Activated naive CD8-positive, alpha-beta T cell treated with anti-CD3 and anti-CD28 coated beads for 36 hours (primary cell): ENCODE measurements around the gene WNK1. TPM values are rescaled to one million over a fixed set of nuclear protein-coding genes. Genes with fewer than 3 reads are reported as not detected.
A peak's percentile ranks its signal among the peaks of the same experiment; 100 is the strongest.
"Not testable (repeated sequence)": the region's sequence is repeated elsewhere in the genome, so short reads cannot be mapped to it uniquely, and the experiment has no call there.

Experiments used
- DNase-seq: peaks from one replicate; pipeline ENCODE4 v3.0.0; 2021
- H3K27ac Mint-ChIP-seq: one replicate; pipeline ENCODE4 v1.8.0; 2022; ENCODE audit warnings: mild to moderate bottlenecking, moderate library complexity, mixed read lengths
- H3K27me3 Mint-ChIP-seq: one replicate; pipeline ENCODE4 v1.8.0; 2022; ENCODE audit warnings: mild to moderate bottlenecking, mixed read lengths
- H3K36me3 Mint-ChIP-seq: one replicate; pipeline ENCODE4 v1.8.0; 2021; ENCODE audit warnings: mild to moderate bottlenecking, mixed read lengths
- H3K4me1 Mint-ChIP-seq: one replicate; pipeline ENCODE4 v1.8.0; 2021; ENCODE audit warnings: mixed read lengths
- H3K4me3 Mint-ChIP-seq: one replicate; pipeline ENCODE4 v1.8.0; 2022; ENCODE audit warnings: mild to moderate bottlenecking, moderate library complexity, mixed read lengths
- H3K9me3 Mint-ChIP-seq: one replicate; pipeline ENCODE4 v1.8.0; 2022; ENCODE audit warnings: mixed read lengths
- total RNA-seq, 2 experiments: library from RNA; stranded (reverse); gene quantifications; one replicate each; pipeline ENCODE4 v1.2.3, GENCODE V29; 2021

The WNK1 gene
- total RNA-seq, 2 experiments from 2014 or later = 117 to 118 TPM

GRCh38 chr12:843609-844008, 91.2 kb downstream of the WNK1 start:
- Mint-ChIP-seq H3K9me3 (no peaks in the 10 kb centered on the region), H3K4me1 (peaks cover 45% of the 10 kb centered on the region), H3K27ac (no peak overlapping the region), H3K4me3 (no peak overlapping the region), H3K36me3 (peaks cover 20% of the 10 kb centered on the region), H3K27me3 (no peaks in the 10 kb centered on the region)
- DNase-seq = no peak

GRCh38 chr12:846421-846820, 94.0 kb downstream of the WNK1 start:
- H3K4me1 Mint-ChIP-seq = peaks cover 46% of the 10 kb centered on the region
- no peak overlapping the region for H3K27ac Mint-ChIP-seq
- no peaks in the 10 kb centered on the region for H3K27me3 Mint-ChIP-seq
- no peak for DNase-seq
- H3K36me3 Mint-ChIP-seq = peaks cover 24% of the 10 kb centered on the region
- no peaks in the 10 kb centered on the region for H3K9me3 Mint-ChIP-seq
- no peak overlapping the region for H3K4me3 Mint-ChIP-seq

- peak overlapping the region; percentile 81 for H3K27ac Mint-ChIP-seq
- H3K4me3 Mint-ChIP-seq = no peak overlapping the region
- no peak for DNase-seq
- H3K4me1 Mint-ChIP-seq = peaks cover 51% of the 10 kb centered on the region
- H3K36me3 Mint-ChIP-seq = peaks cover 23% of the 10 kb centered on the region
- no peaks in the 10 kb centered on the region for H3K9me3 Mint-ChIP-seq
- no peaks in the 10 kb centered on the region for H3K27me3 Mint-ChIP-seq
These were observed 95.9 kb downstream of the WNK1 start for GRCh38 chr12:848173-848865.

GRCh38 chr12:848882-849527, 96.6 kb downstream of the WNK1 start:
- Mint-ChIP-seq H3K27ac (peak overlapping the region; percentile 81), H3K9me3 (no peaks in the 10 kb centered on the region), H3K27me3 (no peaks in the 10 kb centered on the region), H3K36me3 (peaks cover 23% of the 10 kb centered on the region), H3K4me1 (peaks cover 48% of the 10 kb centered on the region), H3K4me3 (no peak overlapping the region)
- DNase-seq = no peak

GRCh38 chr12:849733-850437, 97.5 kb downstream of the WNK1 start:
- H3K4me1 Mint-ChIP-seq = peaks cover 48% of the 10 kb centered on the region
- H3K9me3 Mint-ChIP-seq, DNase-seq, H3K27me3 Mint-ChIP-seq, H3K4me3 Mint-ChIP-seq, H3K27ac Mint-ChIP-seq: not testable (repeated sequence)
- H3K36me3 Mint-ChIP-seq = peaks cover 20% of the 10 kb centered on the region

GRCh38 chr12:851343-851742, 99.0 kb downstream of the WNK1 start:
- H3K36me3 Mint-ChIP-seq = peaks cover 20% of the 10 kb centered on the region
- peaks cover 47% of the 10 kb centered on the region for H3K4me1 Mint-ChIP-seq
- peak overlapping the region; percentile 30 for H3K27ac Mint-ChIP-seq
- H3K27me3 Mint-ChIP-seq = no peaks in the 10 kb centered on the region
- H3K9me3 Mint-ChIP-seq = no peaks in the 10 kb centered on the region
- no peak for DNase-seq
- H3K4me3 Mint-ChIP-seq = no peak overlapping the region

- peaks cover 46% of the 10 kb centered on the region for H3K4me1 Mint-ChIP-seq
- peaks cover 20% of the 10 kb centered on the region for H3K36me3 Mint-ChIP-seq
- peak overlapping the region; percentile 45 for H3K27ac Mint-ChIP-seq
- no peak for DNase-seq
- H3K4me3 Mint-ChIP-seq = no peak overlapping the region
- no peaks in the 10 kb centered on the region for H3K27me3 Mint-ChIP-seq
- no peaks in the 10 kb centered on the region for H3K9me3 Mint-ChIP-seq
These were observed 99.5 kb downstream of the WNK1 start for GRCh38 chr12:851913-852312.

- Mint-ChIP-seq H3K27ac (no peak overlapping the region), H3K27me3 (no peaks in the 10 kb centered on the region)
These were observed 100.5 kb downstream of the WNK1 start for GRCh38 chr12:852864-853263.

GRCh38 chr12:857611-858010, 105.2 kb downstream of the WNK1 start:
- Mint-ChIP-seq H3K27me3 (no peaks in the 10 kb centered on the region), H3K9me3 (no peaks in the 10 kb centered on the region), H3K36me3 (peaks cover 18% of the 10 kb centered on the region), H3K4me1 (peaks cover 18% of the 10 kb centered on the region), H3K4me3 (no peak overlapping the region), H3K27ac (no peak overlapping the region)
- DNase-seq = no peak

More at GRCh38 chr12:852864-853263, 100.5 kb downstream of the WNK1 start:
- no peak for DNase-seq
- H3K4me3 Mint-ChIP-seq = no peak overlapping the region
- H3K4me1 Mint-ChIP-seq = peaks cover 40% of the 10 kb centered on the region
- H3K36me3 Mint-ChIP-seq = peaks cover 24% of the 10 kb centered on the region
- no peaks in the 10 kb centered on the region for H3K9me3 Mint-ChIP-seq

GRCh38 chr12:862303-862911, 110.0 kb downstream of the WNK1 start:
- H3K4me1 Mint-ChIP-seq = peaks cover 11% of the 10 kb centered on the region
- H3K27me3 Mint-ChIP-seq = no peaks in the 10 kb centered on the region
- no peaks in the 10 kb centered on the region for H3K9me3 Mint-ChIP-seq
- no peak overlapping the region for H3K27ac Mint-ChIP-seq
- no peak for DNase-seq
- peaks cover 18% of the 10 kb centered on the region for H3K36me3 Mint-ChIP-seq
- H3K4me3 Mint-ChIP-seq = no peak overlapping the region

- no peaks in the 10 kb centered on the region for H3K27me3 Mint-ChIP-seq
These were observed 110.9 kb downstream of the WNK1 start for GRCh38 chr12:863285-863684.

GRCh38 chr12:865614-866013, 113.2 kb downstream of the WNK1 start:
- Mint-ChIP-seq H3K4me1 (peaks cover 18% of the 10 kb centered on the region), H3K27ac (no peak overlapping the region), H3K4me3 (no peak overlapping the region), H3K27me3 (no peaks in the 10 kb centered on the region), H3K36me3 (peaks cover 15% of the 10 kb centered on the region), H3K9me3 (no peaks in the 10 kb centered on the region)
- DNase-seq = no peak

More at GRCh38 chr12:863285-863684, 110.9 kb downstream of the WNK1 start:
- DNase-seq = no peak
- peaks cover 14% of the 10 kb centered on the region for H3K4me1 Mint-ChIP-seq
- peaks cover 16% of the 10 kb centered on the region for H3K36me3 Mint-ChIP-seq
- no peak overlapping the region for H3K4me3 Mint-ChIP-seq
- H3K27ac Mint-ChIP-seq = no peak overlapping the region
- no peaks in the 10 kb centered on the region for H3K9me3 Mint-ChIP-seq

GRCh38 chr12:867905-868304, 115.5 kb downstream of the WNK1 start:
- H3K36me3 Mint-ChIP-seq = peaks cover 11% of the 10 kb centered on the region

GRCh38 chr12:868722-869121, 116.3 kb downstream of the WNK1 start:
- Mint-ChIP-seq H3K9me3 (no peaks in the 10 kb centered on the region), H3K4me1 (peaks cover 19% of the 10 kb centered on the region), H3K27ac (no peak overlapping the region), H3K36me3 (peaks cover 11% of the 10 kb centered on the region), H3K4me3 (no peak overlapping the region), H3K27me3 (no peaks in the 10 kb centered on the region)
- DNase-seq = no peak

More at GRCh38 chr12:867905-868304, 115.5 kb downstream of the WNK1 start:
- no peak for DNase-seq
- Mint-ChIP-seq H3K4me3 (no peak overlapping the region), H3K27me3 (no peaks in the 10 kb centered on the region), H3K27ac (peak overlapping the region; percentile 4), H3K4me1 (peaks cover 19% of the 10 kb centered on the region), H3K9me3 (no peaks in the 10 kb centered on the region)

GRCh38 chr12:870378-870777, 118.0 kb downstream of the WNK1 start:
- no peaks in the 10 kb centered on the region for H3K9me3 Mint-ChIP-seq
- H3K27me3 Mint-ChIP-seq = no peaks in the 10 kb centered on the region
- H3K27ac Mint-ChIP-seq = no peak overlapping the region
- no peak for DNase-seq
- H3K4me3 Mint-ChIP-seq = no peak overlapping the region
- peaks cover 9% of the 10 kb centered on the region for H3K36me3 Mint-ChIP-seq
- H3K4me1 Mint-ChIP-seq = peaks cover 22% of the 10 kb centered on the region
